Measurements from ENCODE around the gene FOXN1. TPM values are rescaled to one million over a fixed set of nuclear protein-coding genes. Genes with fewer than 3 reads are reported as not detected.

The FOXN1 gene
- total and polyA plus RNA-seq, 10 of the 15 experiments (the other 5 are each of a cell fraction or from before 2014, with no cell fraction given), result not detected

DNA sequence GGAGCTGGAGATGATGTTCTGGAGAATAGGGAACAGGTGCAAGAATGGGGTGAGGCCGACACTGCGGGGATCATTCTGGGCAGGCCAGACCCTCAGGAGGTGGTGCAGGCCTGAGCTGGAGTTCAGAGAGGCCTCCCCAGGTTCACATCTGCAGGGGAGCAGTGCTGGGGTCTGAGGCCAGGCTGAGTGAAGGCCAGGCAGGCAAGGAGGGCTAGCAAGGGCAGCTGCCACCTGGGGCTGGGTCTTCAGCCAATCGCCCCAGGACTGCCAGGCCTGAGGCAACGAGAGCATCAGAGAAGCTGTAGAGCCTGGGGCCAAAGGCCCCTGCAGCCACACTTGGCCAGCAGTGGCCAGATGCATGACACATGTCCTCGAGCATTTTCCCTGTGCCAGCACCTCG, 14.5 kb downstream of the FOXN1 start (continued):
- TF ChIP-seq RAD21 (IDR thresholded peaks at IDR 0.05; ENCODE audit: insufficient read depth, low read depth, low read length) (no peak), SREBF2 (IDR thresholded peaks at IDR 0.05; ENCODE audit: low read length) (no peak), SP1 (IDR thresholded peaks at IDR 0.05; ENCODE audit: low read depth, low read length) (no peak), BCL3 (IDR thresholded peaks at IDR 0.05; ENCODE audit: borderline replicate concordance, insufficient read depth, low read depth, low read length, poor library complexity, severe bottlenecking) (no peak), ASH2L (IDR thresholded peaks at IDR 0.05; ENCODE audit: borderline replicate concordance, low read depth) (no peak)

DNA sequence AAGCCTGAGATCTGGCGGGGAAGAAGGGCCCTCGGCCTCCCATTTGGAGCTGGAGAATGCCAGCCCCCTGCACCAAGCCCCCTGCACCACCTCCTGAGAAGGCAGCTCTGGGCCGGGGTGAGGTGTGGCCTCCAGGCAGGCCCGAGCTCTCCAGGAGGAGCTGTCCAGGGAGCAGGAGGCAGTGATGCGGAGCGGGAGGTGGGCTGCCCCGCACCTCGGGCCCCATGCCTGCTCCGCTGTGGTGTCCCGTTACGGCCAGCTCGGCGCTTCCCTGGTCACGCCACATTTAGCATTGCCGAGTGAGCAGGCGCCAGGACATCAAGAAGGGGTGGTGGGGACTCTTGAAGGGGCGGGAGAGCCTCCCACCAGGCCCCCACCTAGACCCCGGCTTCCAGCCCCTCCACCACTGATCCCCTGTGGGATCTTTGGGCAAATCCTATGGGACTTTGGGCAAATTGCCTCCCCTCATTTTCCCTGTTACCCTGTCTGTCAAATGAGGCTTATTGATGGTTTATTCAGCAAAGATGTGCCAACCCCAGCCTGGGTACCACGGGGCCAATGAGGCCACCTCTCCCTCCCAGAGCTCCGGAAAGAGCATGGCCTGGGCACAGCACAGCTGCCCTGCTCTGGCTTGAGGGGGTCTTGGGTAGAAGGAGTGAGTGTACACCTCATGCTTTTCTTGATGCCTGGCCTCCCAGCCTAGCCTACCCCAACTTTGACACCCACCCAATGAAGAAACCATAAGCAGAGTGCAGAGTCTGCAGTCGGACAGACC, 15.3 kb downstream of the FOXN1 start:
- H3K27ac ChIP-seq (ENCODE audit: control insufficient read depth, insufficient read depth), result no peak overlapping the region
- H2AFZ ChIP-seq (ENCODE audit: control insufficient read depth, low read depth, low read length), result no peak overlapping the region
- H3K4me3 ChIP-seq, result no peak overlapping the region
- H3K9ac ChIP-seq (ENCODE audit: control insufficient read depth, insufficient read depth, low read length), result no peak overlapping the region
- H4K20me1 ChIP-seq (ENCODE audit: control insufficient read depth, insufficient read depth), result no peaks in the 10 kb centered on the region
- FAIRE-seq (no peak), ATAC-seq (no peak), DNase-seq (ENCODE audit: low read depth, low spot score) (no peak)
- ChIA-PET CTCF (interaction anchor here (1.6 kb wide), 1 partner anchor 29 kb away, joined by 3 read pairs; no protein-coding TSS in a partner anchor), RAD21 (ENCODE audit: unreplicated experiment) (no interaction called here), SMC1A (ENCODE audit: uncharacterized antibody, unreplicated experiment) (interaction anchor here (1.5 kb wide), 1 partner anchor 26 kb away, joined by 5 read pairs; no protein-coding TSS in a partner anchor), POLR2A (no interaction called here)
- in situ Hi-C loops (cut with MboI), result no loop called here
- H3K9me3 ChIP-seq (replicated peaks; ENCODE audit: control insufficient read depth, insufficient read depth, low read length), result no peaks in the 10 kb centered on the region; the same call in 2 of the 3 replicates
- BruUV-seq (replicated peaks), result no TSS peak
- intact Hi-C loops (cut with micrococcal nuclease; ENCODE audit: unreplicated experiment), result no loop called here
- 54% methylated on average over 21 of the region's 21 CpGs for WGBS (ENCODE audit: insufficient coverage, insufficient replicate concordance, low lambda C conversion rate, missing lambda C conversion rate)
- H3K4me1 ChIP-seq (ENCODE audit: control insufficient read depth, insufficient read depth, low read length), result peaks cover 9% of the 10 kb centered on the region
- no peaks in the 10 kb centered on the region for H3K27me3 ChIP-seq (replicated peaks in 1 of 2; ENCODE audit: control insufficient read depth in 2 of 2, insufficient read depth in 2 of 2, low read length in 1 of 2)
- no peaks in the 10 kb centered on the region for H3K36me3 ChIP-seq (ENCODE audit: control insufficient read depth in 2 of 2, insufficient read depth in 2 of 2, low read length in 1 of 2)
- H3K79me2 ChIP-seq (ENCODE audit: control insufficient read depth, insufficient read depth, low read length), result no peaks in the 10 kb centered on the region
- no peak overlapping the region for H3K4me2 ChIP-seq (ENCODE audit: control insufficient read depth, insufficient read depth)
- no peak for TF ChIP-seq RB1 (IDR thresholded peaks at IDR 0.05; ENCODE audit: borderline replicate concordance)
- TF ChIP-seq ETV6 (conservative IDR thresholded peaks at IDR 0.05 in 1 of 2, IDR thresholded peaks at IDR 0.05 in 1 of 2; ENCODE audit: borderline replicate concordance in 1 of 2, low read depth in 1 of 2), result no peak
- no peak for TF ChIP-seq JUNB (IDR thresholded peaks at IDR 0.05)
- TF ChIP-seq, protein P1, sequence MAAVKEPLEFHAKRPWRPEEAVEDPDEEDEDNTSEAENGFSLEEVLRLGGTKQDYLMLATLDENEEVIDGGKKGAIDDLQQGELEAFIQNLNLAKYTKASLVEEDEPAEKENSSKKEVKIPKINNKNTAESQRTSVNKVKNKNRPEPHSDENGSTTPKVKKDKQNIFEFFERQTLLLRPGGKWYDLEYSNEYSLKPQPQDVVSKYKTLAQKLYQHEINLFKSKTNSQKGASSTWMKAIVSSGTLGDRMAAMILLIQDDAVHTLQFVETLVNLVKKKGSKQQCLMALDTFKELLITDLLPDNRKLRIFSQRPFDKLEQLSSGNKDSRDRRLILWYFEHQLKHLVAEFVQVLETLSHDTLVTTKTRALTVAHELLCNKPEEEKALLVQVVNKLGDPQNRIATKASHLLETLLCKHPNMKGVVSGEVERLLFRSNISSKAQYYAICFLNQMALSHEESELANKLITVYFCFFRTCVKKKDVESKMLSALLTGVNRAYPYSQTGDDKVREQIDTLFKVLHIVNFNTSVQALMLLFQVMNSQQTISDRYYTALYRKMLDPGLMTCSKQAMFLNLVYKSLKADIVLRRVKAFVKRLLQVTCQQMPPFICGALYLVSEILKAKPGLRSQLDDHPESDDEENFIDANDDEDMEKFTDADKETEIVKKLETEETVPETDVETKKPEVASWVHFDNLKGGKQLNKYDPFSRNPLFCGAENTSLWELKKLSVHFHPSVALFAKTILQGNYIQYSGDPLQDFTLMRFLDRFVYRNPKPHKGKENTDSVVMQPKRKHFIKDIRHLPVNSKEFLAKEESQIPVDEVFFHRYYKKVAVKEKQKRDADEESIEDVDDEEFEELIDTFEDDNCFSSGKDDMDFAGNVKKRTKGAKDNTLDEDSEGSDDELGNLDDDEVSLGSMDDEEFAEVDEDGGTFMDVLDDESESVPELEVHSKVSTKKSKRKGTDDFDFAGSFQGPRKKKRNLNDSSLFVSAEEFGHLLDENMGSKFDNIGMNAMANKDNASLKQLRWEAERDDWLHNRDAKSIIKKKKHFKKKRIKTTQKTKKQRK (IDR thresholded peaks at IDR 0.05; ENCODE audit: low read depth, low read length), result no peak
- TF ChIP-seq IRF5 (IDR thresholded peaks at IDR 0.05; ENCODE audit: borderline replicate concordance), result no peak
- no peak for TF ChIP-seq KAT2A (conservative IDR thresholded peaks at IDR 0.05; ENCODE audit: control insufficient read depth, low read depth, low read length)
- TF ChIP-seq KLF5 (IDR thresholded peaks at IDR 0.05; ENCODE audit: partially characterized antibody), result no peak
- no peak for TF ChIP-seq HDAC2 (IDR thresholded peaks at IDR 0.05)
- TF ChIP-seq FOXK2 (IDR thresholded peaks at IDR 0.05), result no peak
- no peak for TF ChIP-seq BCL3 (IDR thresholded peaks at IDR 0.05; ENCODE audit: borderline replicate concordance, insufficient read depth, low read depth, low read length, poor library complexity, severe bottlenecking)

Measured in GM12878 (cell line).